HG02973 (cell line): ENCODE measurements around the gene FOXL2.

Experiments used
- ATAC-seq: cut with Tn5 transposase; IDR thresholded peaks from one replicate; pipeline ENCODE4 v1.9.1; 2021; ENCODE audit warnings: moderate library complexity; ENCODE audit not compliant: unreplicated experiment

Gene FOXL2

GRCh38 chr3:138946663-138947494, at the start of gene FOXL2, which contains the start of gene FOXL2NB:
FOXL2 (minus strand) TSS chr3:138947137; CDS start chr3:138946722, 415 bp downstream.
FOXL2NB (plus strand) TSS chr3:138947217; CDS start chr3:138947365, 148 bp downstream.
- no peak for ATAC-seq

- no peak for ATAC-seq
These were observed 48.8 kb upstream of the FOXL2 start for GRCh38 chr3:138995706-138996105.

GRCh38 chr3:138987181-138987580, 40.2 kb upstream of the FOXL2 start:
- no peak for ATAC-seq

GRCh38 chr3:138985932-138986331, 39.0 kb upstream of the FOXL2 start:
- no peak for ATAC-seq

GRCh38 chr3:138984816-138985215, 37.9 kb upstream of the FOXL2 start:
- no peak for ATAC-seq

- ATAC-seq: no peak
These were observed 29.1 kb upstream of the FOXL2 start for GRCh38 chr3:138976047-138976446.

- ATAC-seq: no peak
These were observed 28.4 kb upstream of the FOXL2 start for GRCh38 chr3:138975351-138975750.

- no peak for ATAC-seq
These were observed 27.5 kb upstream of the FOXL2 start for GRCh38 chr3:138974462-138974861.

GRCh38 chr3:138972941-138973340, 26.0 kb upstream of the FOXL2 start:
- ATAC-seq: no peak

GRCh38 chr3:138971766-138972320, 24.9 kb upstream of the FOXL2 start:
- ATAC-seq: no peak

GRCh38 chr3:138964923-138965322, 18.0 kb upstream of the FOXL2 start:
- ATAC-seq: no peak

- no peak for ATAC-seq
These were observed 17.3 kb upstream of the FOXL2 start for GRCh38 chr3:138964264-138964663.

GRCh38 chr3:138962854-138963560, 16.1 kb upstream of the FOXL2 start:
- no peak for ATAC-seq

GRCh38 chr3:138960417-138960852, 13.5 kb upstream of the FOXL2 start:
- no peak for ATAC-seq

GRCh38 chr3:138950701-138951100, 3.8 kb upstream of the FOXL2 start:
- no peak for ATAC-seq

- no peak for ATAC-seq
These were observed 3.2 kb upstream of the FOXL2 start for GRCh38 chr3:138950006-138950644.

GRCh38 chr3:138949445-138950005, 2.6 kb upstream of the FOXL2 start:
- ATAC-seq: no peak

- ATAC-seq: no peak
These were observed 2.1 kb upstream of the FOXL2 start for GRCh38 chr3:138949002-138949418.

GRCh38 chr3:138948371-138949001, 1.5 kb upstream of the FOXL2 start:
- ATAC-seq: no peak

- ATAC-seq: no peak
These were observed 671 bp upstream of the FOXL2 start for GRCh38 chr3:138947495-138948121.
